HCEC 1CT (cell line): ENCODE data around the gene STK35.
A peak's percentile ranks its signal among the peaks of the same experiment; 100 is the strongest.
"Not testable (repeated sequence)": the region's sequence is repeated elsewhere in the genome, so short reads cannot be mapped to it uniquely, and the experiment has no call there.

Experiments
- DNase-seq: peaks from one replicate; pipeline ENCODE4 v3.0.0-alpha.2; 2017

The STK35 gene

DNA sequence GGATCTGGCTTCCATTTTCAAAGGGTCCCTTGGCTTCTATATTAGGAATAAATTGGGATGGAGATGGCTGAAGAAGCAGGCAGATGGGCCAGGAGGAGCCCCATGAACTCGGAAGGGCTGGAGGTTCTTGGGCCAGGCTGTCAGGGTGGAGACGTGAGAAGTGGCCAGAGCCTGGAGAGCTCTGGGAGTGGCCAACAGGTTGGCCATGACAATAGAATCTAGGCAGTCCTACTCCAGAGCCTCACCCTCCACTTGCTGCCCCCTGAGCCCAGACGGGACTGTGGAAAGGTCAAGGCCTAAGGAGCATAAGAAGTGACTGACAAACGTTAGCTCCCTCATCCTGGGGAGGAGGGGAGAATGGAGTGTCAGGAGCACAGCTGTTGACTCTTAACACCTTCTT lies 62.1 kb downstream of the STK35 start:
- no peak for DNase-seq

DNA sequence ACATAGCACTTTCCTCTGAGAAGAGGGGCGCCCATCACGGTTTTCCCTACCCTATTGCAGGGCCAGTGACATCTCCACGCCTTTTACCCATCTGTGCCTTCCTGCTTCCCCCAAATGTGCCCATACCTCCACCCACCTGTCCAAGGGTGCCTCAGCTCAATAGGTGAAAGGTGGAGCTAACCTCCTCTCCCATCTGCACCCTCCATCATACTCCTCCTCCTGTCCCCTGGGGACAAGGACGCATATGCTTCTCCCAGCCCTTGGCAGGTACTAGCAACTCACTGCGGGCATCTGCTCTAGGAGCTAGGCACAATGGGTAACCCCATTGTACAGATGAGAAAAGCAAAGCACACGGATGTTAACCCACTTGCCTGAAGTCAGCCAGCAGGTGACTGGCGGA lies 62.8 kb downstream of the STK35 start:
- DNase-seq: no peak

DNA sequence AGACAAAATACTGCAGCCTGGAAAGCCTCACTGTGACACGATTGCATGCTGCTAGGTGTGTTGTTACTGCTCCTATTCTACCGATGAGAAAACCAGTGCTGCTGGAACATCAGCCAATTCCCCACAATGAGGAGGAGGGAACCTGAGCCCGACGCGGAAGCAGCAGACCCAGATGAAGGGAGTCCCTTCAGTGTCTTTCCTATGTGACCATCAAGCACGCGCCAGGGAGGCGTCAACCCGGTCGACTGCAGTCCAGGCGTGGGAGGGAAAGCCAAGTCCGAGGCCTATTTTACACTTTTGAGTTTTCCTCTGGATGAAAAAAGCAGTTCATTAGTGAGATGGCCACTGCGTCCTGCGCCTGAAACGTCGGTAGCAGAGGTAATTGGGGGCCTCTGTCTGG lies 63.3 kb downstream of the STK35 start:
- DNase-seq: no peak

DNA sequence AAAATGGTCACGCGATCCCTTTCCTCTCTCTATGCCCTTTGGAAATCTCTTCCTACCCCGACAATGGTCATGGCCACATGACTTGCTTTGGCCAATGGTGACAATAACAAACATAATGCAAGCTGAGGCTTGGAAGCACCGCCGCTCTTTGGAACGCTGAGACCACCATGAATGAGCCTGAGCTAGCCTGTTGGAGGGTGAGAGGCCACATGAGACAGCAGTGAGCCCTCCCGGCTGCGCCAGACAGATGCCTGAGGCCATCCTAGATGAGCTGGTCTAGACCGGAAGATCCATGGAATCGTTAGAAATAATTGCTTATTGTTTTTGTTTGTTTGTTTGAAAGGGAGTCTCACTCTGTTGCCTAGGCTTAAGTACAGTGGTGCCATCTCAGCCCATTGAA lies 64.2 kb downstream of the STK35 start:
- no peak for DNase-seq

DNA sequence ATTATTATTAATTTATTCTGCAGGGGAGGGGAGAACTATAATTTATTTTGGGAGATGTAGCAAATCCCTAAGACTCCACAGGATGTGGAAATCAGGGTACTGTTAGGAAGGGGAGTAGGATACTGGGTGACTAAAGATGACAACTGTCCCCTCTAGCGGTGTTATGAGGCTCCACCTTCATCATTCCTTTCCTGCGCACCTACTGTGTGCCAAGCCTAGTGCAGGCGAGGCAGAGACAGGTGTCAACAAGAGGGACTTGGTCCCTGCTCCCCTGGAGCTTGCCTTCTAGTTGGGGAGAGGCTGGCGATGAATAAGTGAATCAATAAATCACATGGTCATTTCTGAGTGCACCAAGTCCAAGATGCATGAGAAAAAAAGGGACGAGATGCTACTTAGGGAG lies 65.5 kb downstream of the STK35 start:
- DNase-seq: no peak

DNA sequence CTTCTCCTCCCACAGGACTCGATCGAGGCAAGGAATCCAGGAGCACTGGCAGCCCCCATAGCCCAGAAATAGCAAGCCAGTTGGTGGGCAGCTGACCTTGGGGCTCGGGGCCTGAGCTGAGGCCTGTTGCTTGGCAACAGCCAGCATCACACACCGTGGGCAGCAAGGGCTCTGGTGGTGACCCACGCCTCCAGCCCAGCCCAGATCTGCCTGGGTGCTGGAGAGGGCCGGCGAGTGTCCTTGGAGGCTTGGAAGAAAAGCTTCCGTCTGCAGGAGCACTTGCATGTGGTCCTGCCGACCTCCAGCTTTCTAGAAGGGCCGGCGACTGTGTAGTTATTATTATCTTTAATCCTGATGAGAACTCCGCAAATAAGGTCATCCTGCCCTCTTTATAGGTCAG lies 67.3 kb downstream of the STK35 start:
- no peak for DNase-seq

DNA sequence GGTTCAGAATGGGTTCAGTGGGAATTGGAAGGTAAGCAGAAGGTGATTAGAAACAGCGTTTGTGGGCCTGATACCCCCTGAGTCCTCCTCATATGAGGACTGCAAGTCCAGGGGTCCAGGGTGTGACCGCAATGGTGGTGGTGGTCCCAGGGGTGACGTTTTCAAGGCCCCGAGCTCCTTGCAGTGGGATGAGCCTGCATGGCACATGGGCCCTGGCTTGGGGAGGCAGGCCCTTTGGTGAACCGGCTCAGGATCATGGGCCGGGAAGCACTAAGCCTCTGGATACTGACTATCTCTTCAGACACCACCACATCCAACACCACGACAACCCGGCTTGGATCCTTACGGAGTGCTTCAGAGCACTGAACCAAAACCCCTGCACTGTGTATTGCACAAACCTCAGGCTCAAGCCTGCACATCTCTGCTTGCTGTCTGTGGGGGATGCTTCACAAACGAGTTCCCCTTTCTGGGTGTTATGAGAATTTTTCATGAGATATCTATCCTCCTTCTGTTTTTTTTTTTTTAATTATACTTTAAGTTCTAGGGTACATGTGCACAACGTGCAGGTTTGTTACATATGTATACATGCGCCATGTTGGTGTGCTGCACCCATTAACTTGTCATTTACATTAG lies 67.9 kb downstream of the STK35 start:
- DNase-seq: no peak

DNA sequence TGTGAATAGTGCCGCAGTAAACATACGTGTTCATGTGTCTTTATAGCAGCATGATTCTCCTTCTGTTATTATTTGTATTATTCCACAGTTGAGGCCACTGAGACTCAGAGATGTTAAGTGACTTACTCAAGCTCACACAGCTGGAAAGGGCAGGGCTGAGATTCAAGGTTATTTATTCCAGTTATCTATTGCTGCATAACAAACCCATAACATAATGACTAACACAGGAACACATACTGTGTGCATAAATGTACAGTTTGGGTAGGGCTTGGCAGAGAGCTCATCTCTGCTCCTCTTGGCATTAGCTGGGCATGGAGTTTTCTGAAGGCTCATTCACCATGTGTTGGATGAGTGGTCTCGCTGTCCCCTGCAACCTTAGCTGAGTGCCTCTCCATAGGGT lies 68.8 kb downstream of the STK35 start:
- DNase-seq: no peak

DNA sequence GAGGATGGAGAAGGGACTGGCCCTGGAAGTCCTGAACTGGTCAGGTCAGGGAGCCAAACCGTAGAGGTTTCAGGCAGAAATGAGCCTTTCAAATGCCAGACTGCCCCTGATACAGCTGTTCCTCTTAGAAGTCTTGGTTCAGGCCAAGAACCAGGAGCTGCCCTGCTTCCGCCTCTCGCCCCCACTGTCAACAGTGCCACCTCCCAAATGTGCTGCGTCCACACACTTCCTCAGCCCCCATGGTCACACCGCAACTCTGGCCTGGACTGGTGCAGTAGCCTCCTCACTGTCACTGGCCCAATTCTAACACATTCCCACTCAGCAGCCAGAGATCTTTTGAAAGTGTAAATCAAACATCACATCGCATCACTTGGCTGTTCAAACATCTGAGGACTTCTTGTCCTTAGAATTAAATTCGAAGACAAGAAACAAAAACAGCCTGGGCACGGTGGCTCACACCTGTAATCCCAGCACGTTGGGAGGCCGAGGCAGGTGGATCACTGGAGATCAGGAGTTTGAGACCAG lies 69.7 kb downstream of the STK35 start:
- DNase-seq: no peak

DNA sequence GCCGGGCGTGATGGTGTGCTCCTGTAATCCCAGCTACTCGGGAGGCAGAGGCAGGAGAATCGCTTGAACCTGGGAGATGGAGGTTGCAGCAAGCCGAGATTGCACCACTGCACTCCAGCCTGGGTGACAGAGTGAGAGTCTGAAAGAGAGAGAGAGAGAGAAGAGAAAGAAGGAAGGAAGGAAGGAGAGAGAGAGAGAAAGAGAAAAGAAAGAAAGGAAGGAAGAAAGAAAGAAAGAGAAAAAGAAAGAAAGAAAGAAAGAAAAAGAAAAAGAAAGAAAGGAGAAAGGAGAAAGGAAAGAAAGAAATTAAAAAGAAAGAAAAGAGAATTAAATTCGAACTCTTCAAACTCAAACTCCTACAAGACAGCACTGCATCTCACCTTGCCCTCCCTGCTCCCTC lies 70.2 kb downstream of the STK35 start:
- DNase-seq: not testable (repeated sequence)

DNA sequence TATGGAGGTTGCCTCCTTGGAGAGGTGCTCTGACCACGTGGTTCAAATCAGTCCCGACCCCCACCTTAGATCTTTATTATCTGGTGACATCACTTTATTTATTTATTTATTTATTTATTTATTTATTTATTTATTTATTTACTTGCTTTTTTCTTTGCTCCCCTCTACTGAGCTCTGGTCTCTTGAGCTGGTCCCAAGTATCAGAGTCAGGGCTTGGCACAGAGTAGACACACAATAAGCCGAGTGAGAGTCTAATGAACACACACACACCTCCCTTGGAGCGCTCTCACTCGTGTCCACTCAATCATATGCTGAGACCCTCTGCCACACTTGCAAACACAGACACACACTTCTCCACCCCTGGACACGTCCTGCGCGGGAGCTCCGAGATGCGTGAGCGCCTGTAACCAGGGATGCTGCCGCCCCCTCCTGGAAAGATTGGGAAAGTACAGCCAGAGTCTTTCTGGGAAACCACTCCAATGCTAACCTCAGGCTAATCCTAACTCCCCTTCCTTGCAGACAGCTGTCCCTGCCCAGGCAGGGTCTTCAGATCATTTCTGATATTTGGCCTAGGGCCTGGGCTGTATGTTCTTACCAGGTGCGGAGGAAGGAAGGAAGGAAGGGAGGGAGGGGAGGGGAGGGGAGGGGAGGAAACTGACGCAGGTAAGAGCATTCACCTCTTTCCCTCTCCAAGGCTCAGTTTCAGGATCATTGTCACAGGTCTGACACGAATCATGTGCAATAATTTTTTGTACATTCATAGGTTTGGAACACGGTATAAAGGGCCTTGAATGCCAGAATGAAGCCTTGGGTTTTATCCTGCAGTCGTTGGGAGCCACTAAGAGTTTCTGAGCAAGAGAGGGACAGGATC lies 70.9 kb downstream of the STK35 start:
- DNase-seq: peak; percentile 36

DNA sequence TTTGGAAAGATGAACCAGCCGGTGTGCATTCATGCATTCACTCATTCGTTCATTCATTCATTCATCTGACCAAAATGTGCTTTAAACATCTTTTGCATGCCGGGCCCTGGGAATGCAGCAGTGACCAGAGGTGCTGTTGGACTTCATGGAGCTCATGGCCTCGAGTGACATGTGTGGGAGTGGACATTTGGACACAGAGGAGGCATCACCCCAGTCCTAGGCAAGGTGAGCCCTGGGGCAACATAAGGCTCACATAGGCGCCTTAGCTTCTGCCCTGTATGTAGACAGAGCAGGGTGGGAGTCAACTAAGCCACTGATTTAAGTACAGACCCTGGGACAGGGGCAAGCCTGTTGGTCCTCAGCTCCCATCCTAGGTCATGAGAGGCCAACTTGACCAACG lies 71.6 kb downstream of the STK35 start:
- DNase-seq: no peak

DNA sequence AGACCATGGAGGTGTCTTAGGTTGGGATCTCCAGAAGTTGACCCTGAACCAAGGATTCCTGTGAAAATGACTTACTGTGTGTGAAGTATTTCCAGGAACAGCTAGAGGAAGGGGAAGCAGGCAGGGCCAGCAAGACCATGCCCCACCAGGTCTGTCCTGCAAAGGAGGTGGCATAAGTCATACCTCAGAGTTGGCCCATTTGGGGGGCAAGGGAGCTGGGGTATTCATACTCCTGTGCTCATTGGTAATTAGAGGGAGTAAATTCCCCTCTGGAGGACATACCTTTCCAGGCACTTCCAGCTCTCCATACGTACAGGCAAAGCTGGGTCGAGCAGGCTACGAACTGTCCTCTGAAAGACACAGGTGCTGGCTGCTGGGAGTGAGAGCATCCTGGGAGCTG lies 72.4 kb downstream of the STK35 start:
- DNase-seq: no peak

DNA sequence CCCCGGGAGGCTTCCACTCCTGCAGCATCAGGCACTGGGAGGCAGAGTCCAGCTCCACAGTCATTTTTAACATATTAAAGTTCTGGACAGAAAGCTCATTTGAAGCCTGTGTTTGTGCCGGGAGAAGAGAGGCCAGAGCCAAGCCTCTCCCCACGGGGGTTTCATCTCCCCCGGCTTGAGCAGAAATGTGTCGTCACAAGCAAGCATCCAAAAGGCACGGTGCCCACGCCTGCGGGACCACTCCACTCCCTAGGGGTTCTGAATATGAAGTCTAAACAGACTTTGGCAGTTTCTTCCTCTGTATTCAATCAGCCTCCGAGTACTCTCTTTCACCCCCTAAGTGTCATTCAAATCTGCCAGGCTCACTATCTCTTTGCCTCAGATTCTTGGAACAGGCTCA lies 75.3 kb downstream of the STK35 start:
- no peak for DNase-seq

DNA sequence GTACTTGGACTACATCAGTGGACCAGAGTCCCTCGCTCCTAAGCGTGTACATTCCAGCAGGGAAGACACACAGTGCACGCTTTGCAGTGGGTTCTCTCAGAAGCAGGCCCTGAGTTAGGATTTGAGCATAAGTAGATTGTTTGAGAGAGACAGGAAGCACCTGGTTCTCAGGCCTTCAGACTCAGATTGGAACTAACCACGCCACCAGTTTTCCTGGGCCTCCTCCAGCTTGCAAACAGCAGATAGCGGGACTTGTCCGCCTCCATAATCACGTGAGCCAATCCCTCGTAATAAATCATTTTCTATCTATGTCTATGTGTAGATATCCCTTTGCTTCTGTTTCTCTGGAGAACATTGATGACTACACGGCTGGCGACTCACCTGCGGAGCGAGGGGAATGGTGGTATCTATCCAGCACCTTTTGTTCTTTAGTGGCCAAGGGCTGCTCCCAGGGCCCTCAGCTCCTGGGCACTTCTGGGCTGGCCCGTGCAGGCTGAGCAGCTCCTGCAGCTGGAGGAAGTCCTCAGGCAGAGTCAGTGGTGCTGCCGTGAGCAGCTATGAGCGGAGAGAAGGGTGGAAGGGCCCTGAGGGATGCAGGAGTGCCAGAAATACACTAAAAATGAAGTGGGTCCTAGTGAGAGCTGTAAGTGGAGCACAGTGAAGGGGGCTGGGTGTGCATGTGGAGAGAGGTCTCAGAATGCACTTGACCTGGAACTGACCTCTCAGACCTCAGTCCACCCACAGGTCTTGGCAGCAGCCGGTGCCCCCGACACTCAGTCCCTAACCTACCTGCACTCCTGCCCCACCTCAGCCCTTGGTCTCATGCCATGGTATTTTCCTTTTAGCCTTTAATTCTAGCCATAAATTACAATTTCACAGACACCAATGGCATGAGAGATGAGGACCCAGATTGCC lies 76.9 kb downstream of the STK35 start:
- no peak for DNase-seq

DNA sequence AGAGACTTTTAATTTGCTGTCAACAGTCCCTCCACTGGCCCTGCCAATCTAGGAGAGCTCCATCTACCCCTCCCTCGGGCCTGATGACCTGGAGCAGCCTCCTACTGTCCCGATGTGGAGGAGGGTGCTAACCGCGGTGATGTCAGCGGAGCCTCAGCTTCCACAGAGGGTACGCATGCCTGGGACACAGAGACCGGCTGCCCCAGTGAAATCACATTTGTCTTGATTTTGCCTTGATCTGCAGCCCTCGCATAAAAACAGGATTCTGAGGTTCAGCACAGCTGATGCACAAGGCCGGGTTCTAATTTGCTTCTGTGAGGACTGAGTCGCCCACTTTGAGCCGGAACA lies 77.6 kb downstream of the STK35 start:
- DNase-seq: no peak

DNA sequence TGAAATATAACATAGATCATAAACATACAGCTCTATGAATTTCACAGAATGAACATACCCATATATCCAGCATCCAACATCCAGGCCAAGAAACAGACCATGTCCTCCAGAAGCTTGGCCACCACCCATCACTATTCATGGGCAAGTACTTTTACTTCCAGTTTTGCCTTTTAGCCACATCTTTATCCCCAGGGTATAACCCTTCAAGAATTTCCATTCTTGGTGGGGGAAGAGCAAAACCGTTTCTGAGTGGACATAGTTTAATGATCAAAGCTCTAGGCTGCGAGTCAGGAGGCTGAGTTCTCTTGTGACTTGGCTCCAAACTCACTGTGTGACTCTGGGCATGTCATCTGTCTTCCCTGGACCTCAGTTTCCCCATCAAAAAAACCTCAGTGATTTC lies 78.3 kb downstream of the STK35 start:
- no peak for DNase-seq

DNA sequence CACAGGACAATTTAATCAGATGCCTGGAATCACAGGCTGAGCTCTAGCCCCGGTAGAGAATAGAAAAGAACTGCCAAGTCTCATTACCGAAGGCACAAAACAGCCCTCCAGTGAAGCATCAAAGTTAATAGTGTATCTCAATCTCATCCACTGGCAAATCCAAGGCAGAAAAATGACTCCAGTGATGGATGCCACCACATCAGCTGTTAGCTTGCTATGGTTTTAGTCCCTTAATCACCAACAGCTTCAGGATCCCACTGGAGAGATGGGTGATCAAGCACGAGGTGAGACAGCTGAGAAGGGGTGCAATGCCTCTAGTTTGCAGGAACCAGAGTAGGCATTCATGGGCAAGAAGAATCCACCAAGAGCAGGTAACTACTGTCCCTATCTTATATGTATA lies 81.8 kb downstream of the STK35 start:
- no peak for DNase-seq

DNA sequence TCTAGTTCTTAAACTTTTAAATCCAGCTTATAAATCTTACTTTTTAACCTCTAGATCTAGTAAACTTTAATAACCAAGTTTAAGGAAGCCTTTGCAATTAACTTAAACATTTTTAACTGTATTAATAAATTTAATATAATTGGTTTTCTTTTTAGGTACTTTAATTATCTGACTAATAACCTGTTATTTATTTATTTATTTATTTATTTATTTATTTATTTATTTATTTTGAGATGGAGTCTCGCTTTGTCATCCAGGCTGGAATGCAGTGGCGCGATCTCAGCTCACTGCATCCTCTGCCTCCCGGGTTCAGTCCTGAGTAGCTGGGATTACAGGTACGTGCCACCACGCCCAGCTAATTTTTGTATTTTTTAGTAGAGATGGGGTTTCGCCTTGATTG lies 83.3 kb downstream of the STK35 start:
- not testable (repeated sequence) for DNase-seq

DNA sequence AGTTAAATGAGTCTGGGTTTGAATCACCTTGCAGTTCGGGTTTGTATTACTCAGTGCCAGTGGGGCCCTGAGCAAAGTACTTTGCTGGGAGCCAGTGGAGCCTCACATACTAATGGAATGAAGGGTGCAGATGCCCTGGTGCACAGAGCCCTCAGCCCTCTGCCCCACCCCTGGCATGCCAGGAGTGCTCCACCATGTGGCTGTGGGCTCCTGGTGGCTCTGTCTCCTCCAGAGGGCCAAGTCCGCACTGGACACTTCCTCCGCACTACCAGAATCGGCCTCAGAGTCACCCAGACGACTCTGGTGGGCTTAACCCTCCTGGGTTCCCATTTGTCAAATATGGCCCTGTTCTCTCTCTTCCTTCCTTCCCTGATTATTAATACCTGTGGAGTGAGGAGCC lies 94.0 kb downstream of the STK35 start:
- DNase-seq: no peak

DNA sequence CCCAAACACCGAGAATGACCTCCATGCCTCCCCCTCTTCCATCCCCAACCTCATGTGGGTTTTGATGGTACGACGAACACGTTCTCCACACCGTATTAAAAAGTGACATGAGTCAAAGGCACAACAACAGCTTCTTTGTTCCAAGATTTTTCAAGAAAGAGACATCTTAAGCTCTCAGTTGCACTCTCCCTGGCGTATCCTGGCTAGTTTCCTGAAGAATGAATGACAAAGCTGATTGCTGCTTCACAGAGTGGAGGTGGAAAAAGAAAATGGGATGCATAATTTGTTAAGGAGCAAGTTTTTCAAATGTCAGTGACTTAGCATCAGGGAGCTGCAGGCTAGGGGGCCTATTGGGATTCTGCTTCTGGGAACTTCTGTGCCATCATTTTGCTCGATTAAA lies 95.5 kb downstream of the STK35 start:
- no peak for DNase-seq
